CD4-positive, alpha-beta T cell treated with Interferon alpha-2 for 1 hour (primary cell): ENCODE measurements around the gene STAP1.
A peak's percentile ranks its signal among the peaks of the same experiment; 100 is the strongest.
"Not testable (repeated sequence)": the region's sequence is repeated elsewhere in the genome, so short reads cannot be mapped to it uniquely, and the experiment has no call there.

Experiments
- DNase-seq, 2 donors: peaks; one replicate each; pipeline ENCODE4 v3.0.0-alpha.2; 2020 to 2022

Gene STAP1

GRCh38 chr4:67558493-67558892, at the start of gene STAP1:
Gene STAP1 (plus strand): TSS chr4:67558727. CDS start chr4:67558810, 83 bp downstream.
- peak; percentile 63 to 64 for DNase-seq

GRCh38 chr4:67512501-67512900, 46.0 kb upstream of the STAP1 start:
- no peak for DNase-seq

- DNase-seq, result no peak
Observed at GRCh38 chr4:67520141-67520540, 38.4 kb upstream of the STAP1 start.

- no peak for DNase-seq
Observed at GRCh38 chr4:67521506-67521905, 37.0 kb upstream of the STAP1 start.

GRCh38 chr4:67522230-67522629, 36.3 kb upstream of the STAP1 start:
- DNase-seq, result no peak

GRCh38 chr4:67522851-67523671, 35.5 kb upstream of the STAP1 start:
- DNase-seq, result peak in 1 of 2 donors; percentile 41

GRCh38 chr4:67524140-67524539, 34.4 kb upstream of the STAP1 start:
- not testable (repeated sequence) for DNase-seq

- DNase-seq, result no peak
Observed at GRCh38 chr4:67531379-67531962, 27.1 kb upstream of the STAP1 start.

- DNase-seq, result not testable (repeated sequence)
Observed at GRCh38 chr4:67532397-67532796, 26.1 kb upstream of the STAP1 start.

GRCh38 chr4:67533112-67533511, 25.4 kb upstream of the STAP1 start:
- DNase-seq, result no peak

GRCh38 chr4:67535280-67535840, 23.2 kb upstream of the STAP1 start:
- no peak for DNase-seq

- DNase-seq, result no peak
Observed at GRCh38 chr4:67539830-67540229, 18.7 kb upstream of the STAP1 start.

- no peak for DNase-seq
Observed at GRCh38 chr4:67542076-67542475, 16.5 kb upstream of the STAP1 start.

- DNase-seq, result peak; percentile 93
Observed at GRCh38 chr4:67545199-67546003, 13.1 kb upstream of the STAP1 start, which contains the start of gene CENPC. Gene CENPC (minus strand): TSS chr4:67545503. CDS start chr4:67545355, 148 bp downstream.

- DNase-seq, result no peak
Observed at GRCh38 chr4:67546004-67546356, 12.5 kb upstream of the STAP1 start.

GRCh38 chr4:67546971-67547370, 11.6 kb upstream of the STAP1 start:
- no peak for DNase-seq

- DNase-seq, result peak in 1 of 2 donors; percentile 62
Observed at GRCh38 chr4:67549123-67549522, 9.4 kb upstream of the STAP1 start.

- DNase-seq, result no peak
Observed at GRCh38 chr4:67550451-67550850, 8.1 kb upstream of the STAP1 start.

- no peak for DNase-seq
Observed at GRCh38 chr4:67550857-67551256, 7.7 kb upstream of the STAP1 start.

- DNase-seq, result not testable (repeated sequence)
Observed at GRCh38 chr4:67552146-67552792, 6.3 kb upstream of the STAP1 start.

- DNase-seq, result no peak
Observed at GRCh38 chr4:67554096-67554495, 4.4 kb upstream of the STAP1 start.

GRCh38 chr4:67555447-67555846, 3.1 kb upstream of the STAP1 start:
- no peak for DNase-seq

GRCh38 chr4:67556436-67556835, 2.1 kb upstream of the STAP1 start:
- DNase-seq, result no peak
